ENCODE results near the gene FNDC3B.

The FNDC3B gene

DNA sequence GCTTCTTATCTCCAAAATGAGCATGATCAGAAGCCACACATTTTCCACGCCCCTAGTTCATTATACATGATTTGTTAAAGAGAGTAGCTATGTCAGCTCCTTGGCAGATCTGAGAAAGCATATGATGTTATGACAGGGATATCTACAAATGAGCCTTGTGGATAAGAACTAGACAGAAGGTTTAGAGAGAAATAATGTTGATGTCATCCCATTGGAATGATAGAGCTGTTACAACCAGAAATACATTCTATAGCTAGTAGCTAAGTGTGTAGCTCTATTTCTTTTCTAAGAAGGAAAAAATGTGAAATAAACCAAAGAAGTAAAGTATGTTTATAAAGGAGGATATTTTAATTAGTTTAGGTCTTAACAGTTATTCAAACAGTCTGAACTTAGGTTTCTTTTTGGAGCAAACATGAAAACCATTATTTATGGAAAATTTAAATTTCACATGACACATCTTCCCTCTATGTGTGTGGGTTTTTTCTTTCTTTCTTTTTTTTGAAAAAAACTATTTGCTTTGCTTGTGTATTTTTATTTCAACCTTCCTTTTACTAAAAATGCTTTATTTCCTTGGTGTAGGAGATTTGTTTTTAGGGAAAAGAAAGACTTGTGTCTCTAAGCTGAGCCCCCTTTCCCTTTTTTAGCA lies 241.2 kb downstream of the FNDC3B start:
- no peak for DNase-seq (ENCODE audit: low read depth in 1 of 2, low spot score in 1 of 2)

DNA sequence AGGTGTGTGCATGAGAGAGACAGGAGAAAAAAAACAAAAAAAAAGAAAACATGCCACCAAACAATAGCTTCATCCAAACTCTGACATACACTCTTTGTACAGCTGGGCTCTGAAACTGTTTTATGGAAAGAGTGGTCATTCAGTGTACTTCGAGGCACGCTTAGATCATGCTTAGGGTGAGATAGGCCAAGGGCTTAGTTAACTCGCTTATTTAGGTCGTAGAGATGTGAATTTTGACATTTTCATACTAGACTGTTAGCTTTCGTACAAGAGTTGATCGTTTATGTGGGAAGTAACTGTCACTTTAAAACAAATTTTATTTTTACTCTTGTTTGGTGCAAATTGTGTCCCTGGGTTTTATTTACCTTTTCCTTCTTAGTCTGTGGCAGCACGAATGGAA lies 242.5 kb downstream of the FNDC3B start:
- DNase-seq (ENCODE audit: low read depth in 1 of 2, low spot score in 1 of 2), result no peak

DNA sequence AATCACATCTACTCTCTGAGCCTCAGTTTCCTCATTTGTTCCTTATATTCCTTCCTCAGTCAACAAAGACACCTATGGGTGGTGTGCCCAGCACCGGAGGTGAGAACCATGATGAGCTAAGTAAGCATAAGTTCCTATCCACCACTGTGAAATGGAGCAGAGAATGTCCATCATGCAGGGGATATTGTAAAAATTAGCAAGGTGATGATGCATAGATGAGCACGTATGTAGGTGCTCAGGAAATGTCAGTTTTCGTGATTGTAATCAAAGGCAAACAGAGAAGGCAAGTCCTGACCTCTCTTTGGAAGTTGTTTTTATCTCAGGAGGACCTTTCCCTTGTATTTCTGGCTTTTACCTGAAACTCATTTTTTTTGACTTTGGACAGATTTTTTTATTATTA lies 243.5 kb downstream of the FNDC3B start:
- no peak for DNase-seq (ENCODE audit: low read depth in 1 of 2, low spot score in 1 of 2)

DNA sequence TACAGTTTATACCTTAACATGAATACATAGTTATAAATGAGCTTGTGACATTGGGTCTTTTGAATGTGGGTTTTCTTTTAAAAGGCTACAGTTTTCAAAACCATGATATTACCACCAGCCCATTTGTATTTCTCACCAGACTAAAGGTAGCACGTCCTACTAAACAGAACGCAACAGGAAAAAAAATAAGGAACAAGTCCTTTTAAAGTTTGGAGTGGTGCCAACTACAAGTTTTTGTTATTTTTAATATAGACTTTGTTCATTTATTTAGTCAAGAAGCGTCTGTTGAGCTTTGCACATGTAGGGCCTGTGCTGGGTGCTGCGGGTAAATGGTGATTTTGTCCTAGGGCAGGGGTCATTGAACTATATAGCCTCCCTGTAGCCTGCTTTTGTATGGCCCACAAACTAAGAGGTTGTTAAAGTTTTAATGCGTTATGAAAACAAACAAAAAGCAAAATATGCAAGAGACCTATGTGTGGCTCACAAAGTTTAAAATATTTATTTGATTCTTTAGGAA lies 244.5 kb downstream of the FNDC3B start:
- DNase-seq (ENCODE audit: low read depth in 1 of 2, low spot score in 1 of 2), result no peak

DNA sequence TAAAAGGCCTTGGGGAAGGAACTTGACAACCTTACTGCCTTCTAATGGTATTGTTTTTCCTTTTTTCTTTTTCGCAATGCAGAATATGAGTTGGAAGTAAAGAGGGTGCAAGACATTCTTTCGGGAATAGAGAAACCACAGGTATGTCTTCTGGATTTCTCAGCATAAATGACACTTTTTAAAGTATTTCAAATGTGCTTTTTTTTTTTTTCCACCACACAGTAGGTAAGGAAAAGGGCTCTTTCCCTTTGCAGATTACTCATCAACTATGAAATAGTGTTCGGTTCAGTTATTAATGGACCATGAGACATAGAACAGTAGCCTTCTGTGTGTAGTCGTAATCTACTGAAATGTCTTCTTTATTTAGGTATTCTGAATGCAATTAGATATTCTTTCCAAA lies 246.5 kb downstream of the FNDC3B start:
- no peak for DNase-seq (ENCODE audit: low read depth in 1 of 2, low spot score in 1 of 2)

DNA sequence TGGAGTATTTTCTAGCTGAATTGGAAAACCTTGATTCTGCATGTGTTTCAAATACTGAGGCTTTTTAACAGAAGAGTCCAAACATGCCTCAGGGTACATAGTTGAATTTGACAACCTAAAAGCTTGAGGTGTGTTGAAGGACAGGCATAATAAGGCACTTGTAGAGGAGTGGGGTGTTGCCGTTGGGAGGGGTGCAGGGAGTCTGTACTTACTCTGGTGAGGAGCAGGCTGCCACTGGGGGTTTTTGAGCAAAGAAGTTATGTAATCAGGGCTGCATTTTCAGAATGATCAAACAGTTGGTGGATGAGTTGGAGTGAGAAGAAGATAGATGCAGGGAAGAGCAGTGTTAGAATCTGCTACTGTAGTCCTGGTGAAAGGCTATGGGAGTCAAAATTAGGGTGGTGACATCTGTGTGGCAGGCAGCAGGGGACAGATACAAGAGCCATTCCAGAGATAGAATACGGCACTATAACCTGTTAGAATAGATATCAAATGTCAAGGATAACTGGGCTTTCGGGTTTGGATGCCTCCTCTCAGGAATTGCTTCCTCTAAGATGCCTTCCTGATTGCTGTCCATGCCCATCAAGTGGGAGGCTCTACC lies 247.3 kb downstream of the FNDC3B start:
- DNase-seq (ENCODE audit: low read depth in 1 of 2, low spot score in 1 of 2), result no peak

DNA sequence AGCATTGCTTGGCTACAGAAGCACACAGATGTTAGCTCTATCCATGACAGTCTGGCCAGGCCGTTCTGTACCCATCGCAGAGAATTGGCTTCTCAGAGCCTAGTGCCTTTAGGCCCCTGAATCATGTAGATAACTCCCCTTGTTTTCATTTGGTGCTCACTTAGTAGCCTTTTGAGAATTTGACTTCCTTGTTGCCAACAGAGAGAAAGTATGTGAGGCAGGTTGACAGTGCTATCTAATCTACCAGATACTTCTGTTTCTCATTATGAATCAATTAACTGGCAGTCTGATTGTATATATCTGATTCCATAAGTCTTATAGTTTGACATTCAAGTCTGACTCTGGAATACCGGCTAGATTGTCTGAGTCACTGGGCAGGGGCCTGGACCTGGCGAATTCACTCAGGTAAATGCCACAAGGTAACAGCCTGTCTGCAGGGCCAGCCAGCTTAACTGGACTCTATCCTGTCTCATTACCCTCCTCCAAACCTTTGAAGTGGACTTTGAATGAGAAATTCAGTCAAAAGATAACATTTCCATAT lies 248.6 kb downstream of the FNDC3B start:
- no peak for DNase-seq (ENCODE audit: low read depth in 1 of 2, low spot score in 1 of 2)

DNA sequence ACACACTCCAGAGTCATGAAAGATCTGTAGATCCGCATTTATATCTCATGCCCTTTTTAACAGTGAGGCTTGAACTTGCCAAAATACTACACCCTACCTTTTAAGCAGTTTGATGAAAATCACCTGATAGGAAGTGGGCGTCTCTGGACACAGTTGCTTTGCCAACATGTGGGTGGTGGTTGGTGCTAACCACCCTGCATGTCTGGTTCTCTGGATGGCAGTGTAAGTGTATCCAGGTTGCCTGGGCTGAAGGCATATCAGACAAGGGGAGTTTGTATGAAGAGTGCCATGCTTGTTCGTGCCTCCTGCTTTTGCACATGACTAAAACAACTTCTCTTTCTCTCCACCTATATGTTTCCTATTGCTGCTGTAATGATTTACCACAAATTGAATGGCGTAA lies 249.3 kb downstream of the FNDC3B start:
- DNase-seq (ENCODE audit: low read depth in 1 of 2, low spot score in 1 of 2), result no peak

DNA sequence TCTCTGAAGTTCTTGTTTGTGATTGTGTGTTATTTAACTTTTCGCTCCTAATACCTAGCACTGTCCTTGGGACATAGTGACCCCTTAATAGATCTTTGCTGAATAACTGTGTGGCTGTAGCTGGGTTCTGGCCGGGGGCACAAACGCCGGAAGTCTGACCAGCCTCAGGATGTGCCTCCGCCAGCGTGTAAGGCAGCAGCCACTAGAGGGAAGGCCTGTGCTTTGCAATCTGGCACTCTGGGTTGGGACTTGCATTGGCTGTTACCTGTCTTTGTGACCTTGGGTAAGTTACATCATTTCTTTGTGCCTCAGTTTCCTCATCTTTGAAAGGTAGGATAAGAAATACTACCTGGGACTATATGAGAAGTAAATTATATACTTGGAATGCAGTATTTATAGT lies 250.2 kb downstream of the FNDC3B start:
- DNase-seq (ENCODE audit: low read depth in 1 of 2, low spot score in 1 of 2), result no peak

DNA sequence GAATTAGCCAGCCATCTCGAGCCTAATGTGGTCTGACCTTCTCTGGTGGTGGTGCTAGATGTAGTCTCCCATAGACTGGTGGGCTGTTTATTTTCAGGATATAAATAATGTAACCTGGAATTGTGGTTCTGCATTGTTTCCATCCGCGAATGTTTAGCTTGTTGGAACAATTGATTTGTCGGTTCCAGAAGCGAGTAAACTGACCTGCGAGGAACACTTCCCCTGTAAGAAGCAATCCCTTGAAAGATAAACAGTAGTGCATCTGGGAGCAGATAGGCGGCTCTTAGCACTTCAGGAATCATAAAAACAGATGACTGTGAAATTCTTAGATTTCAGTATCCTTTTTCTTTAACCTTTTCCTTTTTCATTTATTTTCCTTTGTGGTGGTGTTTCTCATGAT lies 251.1 kb downstream of the FNDC3B start:
- no peak for DNase-seq (ENCODE audit: low read depth in 1 of 2, low spot score in 1 of 2)

DNA sequence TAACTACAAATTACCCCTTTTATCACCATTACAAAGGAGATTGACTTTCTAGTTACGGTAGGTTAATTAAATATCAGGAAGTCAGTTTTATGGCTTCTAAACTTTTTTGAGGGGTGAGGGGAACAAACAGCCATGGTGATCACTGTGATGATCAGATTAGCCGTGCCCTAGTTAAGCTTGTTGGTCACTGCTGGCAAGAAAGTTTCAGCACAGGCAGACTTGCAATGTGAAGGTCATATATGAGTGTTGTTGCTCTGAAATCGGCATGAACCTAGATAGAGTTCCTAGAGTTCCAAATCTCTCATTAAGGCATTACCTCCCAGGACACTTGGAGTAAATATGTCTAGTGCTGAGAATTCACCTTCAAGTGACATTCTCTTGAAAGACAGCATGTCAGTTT lies 252.3 kb downstream of the FNDC3B start:
- DNase-seq (ENCODE audit: low read depth in 1 of 2, low spot score in 1 of 2), result no peak

DNA sequence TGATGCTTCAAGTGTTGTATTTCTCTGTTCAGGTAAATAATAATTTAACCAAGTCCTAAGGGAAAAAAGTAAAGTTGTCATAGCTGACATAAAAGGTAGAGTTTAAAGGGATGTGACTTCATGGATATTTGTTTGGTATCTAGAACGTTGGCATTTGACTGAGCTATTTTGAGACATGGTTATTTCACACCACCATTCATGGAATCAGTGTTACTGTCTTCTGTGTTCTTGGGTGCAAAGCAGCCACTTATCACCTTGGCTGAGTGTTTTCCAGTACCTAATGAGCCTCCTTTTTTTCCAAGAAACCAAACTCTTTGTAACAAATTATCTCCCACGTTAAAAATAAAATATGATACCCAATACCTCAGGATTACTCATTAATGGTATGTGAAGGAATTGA lies 253.0 kb downstream of the FNDC3B start:
- no peak for DNase-seq (ENCODE audit: low read depth in 1 of 2, low spot score in 1 of 2)

DNA sequence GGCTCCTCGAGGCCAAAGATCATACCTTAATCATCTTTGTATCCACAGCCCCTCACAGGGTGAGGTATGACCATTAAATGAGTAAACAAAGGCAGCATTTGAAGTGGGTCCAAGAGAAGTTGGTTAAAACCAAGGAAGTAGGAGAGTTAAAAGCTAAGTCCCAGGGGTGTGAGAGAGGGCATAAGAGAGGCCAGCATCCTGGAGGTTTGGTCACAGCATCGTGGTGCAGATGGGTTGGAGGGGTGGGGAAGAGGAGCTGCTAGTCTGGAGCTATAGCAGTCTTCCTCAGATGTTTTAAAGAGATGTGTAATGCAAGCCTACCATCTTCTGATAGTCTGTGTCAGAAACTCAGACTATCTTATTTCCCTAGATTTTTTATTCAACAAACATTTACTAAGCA lies 253.7 kb downstream of the FNDC3B start:
- DNase-seq (ENCODE audit: low read depth in 1 of 2, low spot score in 1 of 2), result no peak

DNA sequence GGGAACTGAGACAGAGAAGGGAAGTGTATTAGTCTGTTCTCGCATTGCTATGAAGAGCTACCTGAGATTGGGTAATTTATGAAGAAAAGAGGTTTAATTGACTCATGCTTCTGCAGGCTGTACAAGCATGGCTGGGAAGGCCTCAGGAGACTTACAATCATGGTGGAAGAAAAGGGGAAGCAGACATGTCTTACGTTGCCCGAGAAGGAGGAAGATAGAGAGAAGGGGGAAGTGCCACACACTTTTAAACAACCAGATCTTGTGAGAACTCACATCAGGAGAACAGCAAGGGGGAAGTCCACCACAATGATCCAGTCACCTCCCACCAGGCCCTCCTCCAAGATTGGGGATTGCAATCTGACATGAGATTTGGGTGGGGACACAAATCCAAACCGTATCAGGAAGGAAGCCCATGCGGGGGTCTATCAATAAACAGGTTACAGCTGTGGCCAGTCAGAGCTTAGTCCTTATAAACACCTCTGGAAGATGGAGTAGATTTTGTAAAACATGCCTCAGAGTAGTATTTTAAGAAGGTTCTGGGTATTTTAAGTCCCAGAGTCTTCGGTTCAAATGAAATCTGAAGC lies 254.9 kb downstream of the FNDC3B start:
- DNase-seq (ENCODE audit: low read depth in 1 of 2, low spot score in 1 of 2), result no peak

DNA sequence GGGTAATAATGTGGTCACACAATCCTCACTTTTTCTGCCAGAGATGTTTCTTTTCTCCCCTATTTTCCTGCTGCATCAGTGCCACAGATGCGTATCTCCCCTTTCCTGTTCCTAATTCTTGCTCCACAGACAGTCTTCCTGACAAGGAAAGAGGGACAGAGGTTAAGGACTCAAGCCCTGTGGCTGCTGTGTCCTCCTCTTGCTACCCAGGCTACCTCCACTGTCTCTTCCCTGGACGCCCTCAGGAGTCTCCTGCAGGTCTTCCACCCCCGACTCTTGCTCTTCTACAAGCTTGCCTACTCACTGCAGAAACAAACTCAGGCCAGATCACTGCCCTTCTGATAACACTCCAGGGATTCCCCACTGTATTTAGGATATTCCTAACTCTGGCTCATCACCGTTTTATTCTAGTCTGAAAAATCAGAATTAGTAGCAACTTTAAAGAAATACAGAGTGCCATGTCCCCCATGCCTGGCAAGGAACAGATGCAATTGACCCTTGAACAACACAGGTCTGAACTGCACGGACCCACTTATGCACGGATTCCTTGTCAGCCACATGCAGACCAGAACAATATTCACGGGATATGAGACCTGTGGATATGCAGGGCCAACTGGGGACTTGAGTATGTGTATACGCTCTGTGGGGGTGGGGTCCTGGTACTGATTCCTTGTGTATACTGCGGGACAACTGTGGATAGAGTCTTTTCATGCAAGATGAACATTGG lies 257.0 kb downstream of the FNDC3B start:
- DNase-seq (ENCODE audit: low read depth in 1 of 2, low spot score in 1 of 2), result no peak

DNA sequence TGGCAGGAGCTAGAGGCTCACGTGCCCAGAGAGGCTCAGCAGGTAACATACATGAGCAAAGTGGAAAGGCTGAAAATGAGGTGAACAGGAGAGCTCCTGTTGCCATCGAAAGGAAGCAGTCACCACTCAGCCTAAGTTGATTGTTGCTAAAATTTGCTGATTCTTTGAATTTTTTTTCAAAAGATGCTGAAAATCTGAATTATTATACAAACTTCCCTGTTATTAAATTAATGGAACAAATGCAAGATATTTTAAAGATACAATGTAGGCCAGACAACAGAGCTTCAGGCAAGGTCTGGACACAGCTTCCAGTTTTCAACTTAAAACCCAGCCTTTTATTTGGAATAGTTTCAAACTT lies 257.6 kb downstream of the FNDC3B start:
- no peak for DNase-seq (ENCODE audit: low read depth in 1 of 2, low spot score in 1 of 2)

DNA sequence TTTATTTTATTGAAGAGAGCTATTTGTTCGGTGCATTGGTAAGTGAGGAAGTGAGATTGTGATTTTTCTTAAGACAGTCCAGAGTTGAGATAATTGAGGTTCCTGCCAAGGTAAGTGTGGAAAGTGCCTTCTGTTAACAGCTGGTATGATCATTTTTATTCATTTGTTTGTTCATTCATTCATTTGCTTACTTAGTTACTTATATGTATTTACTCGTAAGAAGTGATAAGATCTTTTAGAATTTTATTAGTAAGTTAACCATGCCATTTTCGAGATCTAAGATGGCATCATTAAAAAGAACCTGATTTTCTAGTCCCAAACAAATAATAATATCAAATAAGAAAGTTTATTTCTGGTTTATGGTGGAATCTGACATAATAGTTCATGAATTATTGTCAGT lies 258.9 kb downstream of the FNDC3B start:
- no peak for DNase-seq (ENCODE audit: low read depth in 1 of 2, low spot score in 1 of 2)

DNA sequence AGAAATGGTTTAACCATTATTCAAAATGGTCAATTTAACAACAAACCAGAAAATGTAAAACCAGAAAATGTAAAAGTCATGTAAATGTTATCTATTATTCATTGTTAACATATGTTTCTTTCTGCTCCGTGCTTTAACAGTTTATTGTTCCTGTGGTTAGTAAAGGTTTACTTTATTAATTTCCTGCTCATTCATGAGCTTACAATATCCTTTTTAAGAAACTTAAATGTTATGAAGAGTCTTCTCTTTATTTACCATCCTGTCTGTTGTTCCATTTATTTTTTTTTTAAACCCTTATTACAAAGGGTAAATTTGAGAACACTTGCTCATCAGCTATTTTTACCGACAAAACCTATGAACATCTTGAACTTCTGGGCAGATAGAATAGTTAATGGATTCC lies 260.8 kb downstream of the FNDC3B start:
- DNase-seq (ENCODE audit: low read depth in 1 of 2, low spot score in 1 of 2), result no peak

DNA sequence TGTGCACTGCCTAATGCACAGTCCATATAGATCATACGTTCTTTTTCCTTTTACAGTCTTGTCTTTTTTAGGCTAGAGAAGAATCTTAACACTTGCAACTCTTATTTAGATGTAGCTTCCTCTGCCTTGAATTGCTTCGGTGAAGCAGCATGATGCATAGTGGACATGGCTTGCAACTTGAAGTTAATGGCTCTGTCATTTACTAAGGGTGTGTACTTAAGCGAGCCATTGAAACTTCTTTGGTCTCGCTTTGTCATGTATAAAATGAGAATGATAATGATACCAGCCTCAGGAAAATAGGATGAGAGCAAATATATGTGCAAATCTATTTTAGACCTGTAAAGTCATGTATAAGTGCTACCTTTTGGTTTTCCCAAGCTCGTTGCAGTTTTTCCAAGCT lies 261.5 kb downstream of the FNDC3B start:
- DNase-seq (ENCODE audit: low read depth in 1 of 2, low spot score in 1 of 2), result no peak

DNA sequence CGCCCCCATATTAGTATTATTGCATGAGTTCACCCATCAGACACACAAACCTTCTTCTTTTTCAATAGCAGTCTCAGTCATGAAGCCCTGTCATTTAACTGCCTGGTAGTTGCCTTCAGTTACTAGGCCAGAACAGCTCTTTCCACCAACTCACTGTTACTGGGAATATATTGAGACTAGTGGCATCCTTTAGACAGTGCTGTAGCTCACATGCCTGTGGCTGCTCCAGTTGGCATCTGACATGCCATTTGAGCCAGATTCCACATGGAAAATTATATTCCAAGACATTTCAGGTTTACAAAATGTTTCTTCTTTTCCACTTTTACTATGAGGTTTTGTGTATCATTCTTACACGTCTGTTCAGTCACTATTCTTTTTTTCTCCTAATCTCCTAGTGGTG lies 262.8 kb downstream of the FNDC3B start:
- DNase-seq (ENCODE audit: low read depth in 1 of 2, low spot score in 1 of 2), result no peak

DNA sequence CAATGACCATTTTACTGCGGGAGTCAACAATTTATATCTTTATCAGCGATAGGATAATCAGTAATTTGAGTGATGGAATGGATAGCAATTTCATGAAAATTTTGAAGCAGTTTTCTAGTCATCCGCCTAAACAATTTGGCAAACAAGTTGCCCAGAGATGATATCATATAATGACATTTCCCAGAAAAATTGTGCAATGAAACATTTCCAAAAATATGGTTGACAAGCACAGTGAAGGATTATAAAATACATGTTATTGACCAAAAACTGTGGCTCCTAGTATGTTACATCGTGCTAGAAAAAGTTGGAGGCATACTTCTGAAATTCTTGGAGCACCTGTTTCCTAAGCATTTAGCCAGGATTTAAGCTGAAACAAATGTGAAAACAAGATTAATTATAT lies 263.8 kb downstream of the FNDC3B start:
- DNase-seq (ENCODE audit: low read depth in 1 of 2, low spot score in 1 of 2), result no peak

DNA sequence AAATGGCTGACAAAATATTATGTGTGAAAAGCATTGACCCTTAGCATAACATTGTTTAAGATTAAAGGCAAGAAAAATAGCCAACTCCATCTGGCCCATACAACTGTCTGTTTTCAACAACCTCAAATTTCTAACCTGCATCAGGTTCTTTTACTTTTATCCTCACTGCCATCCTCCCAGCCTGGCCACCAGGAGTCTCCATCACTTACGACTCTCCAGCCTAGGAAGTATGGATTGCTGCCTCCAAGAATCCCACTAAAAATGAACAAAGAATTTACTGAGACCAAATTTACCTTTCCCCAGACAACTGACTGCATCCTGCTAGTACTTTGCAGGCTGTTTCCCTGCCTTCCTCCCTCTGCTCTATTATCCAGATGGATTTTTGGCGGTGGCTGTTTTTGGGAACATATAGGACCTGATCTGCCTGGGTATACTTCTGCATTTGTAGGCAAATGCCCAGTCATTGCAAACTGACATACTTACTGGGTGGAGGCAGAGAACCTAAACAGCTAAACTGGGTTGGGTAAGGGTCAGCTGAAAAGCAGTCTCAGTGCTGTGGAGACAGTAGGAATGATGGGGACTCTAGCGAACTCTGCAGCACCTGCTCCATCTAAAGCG lies 264.7 kb downstream of the FNDC3B start:
- DNase-seq (ENCODE audit: low read depth in 1 of 2, low spot score in 1 of 2), result no peak
